GM21528 (cell line): ENCODE data around the gene ARIH1.

ENCODE experiments used
- ATAC-seq: cut with Tn5 transposase; IDR thresholded peaks from one replicate; pipeline ENCODE4 v1.9.1; 2021; ENCODE audit warnings: mild to moderate bottlenecking, moderate library complexity; ENCODE audit not compliant: unreplicated experiment, low FRiP score

ARIH1 gene

GRCh38 chr15:72534523-72534922 lies 60.4 kb downstream of the ARIH1 start:
- ATAC-seq = no peak

DNA sequence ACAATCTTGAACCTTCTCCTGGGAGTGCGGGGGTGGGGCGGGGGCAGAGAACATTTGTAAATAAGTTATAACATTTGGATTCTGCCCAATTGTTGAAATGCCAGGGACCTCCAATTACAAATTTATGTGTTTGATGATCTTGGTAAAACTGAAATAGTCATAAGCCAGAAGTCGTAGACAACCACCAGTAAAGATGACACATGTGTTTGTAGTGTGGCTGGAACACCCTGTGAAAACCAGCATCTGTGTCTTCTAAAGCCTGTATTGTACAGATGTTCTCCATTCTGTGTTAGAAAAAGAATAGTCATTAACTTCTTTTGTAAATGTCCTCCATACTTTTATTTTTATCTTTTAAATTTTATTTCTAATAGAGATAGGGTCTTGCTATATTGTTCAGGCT lies 61.8 kb downstream of the ARIH1 start:
- no peak for ATAC-seq

DNA sequence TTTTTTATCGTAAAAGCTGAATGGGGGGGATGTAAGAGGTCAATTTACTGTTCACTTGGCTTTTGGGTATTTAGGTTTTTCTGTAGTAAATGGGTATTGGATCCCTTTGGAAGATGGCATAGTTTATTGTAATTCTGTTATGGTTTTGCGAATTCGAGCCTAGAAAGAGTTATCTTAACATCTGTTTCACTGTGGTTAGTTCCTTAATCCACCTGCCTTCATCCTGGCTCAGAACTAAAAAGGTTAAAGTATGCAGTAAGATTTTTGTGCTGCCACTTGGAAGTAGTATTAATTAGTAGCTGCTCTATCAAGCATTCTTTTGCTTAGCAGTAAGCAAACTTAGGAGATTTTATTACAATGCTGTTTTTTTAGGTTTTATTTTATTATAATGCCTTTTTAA lies 62.4 kb downstream of the ARIH1 start:
- no peak for ATAC-seq

- ATAC-seq = no peak
Observed at GRCh38 chr15:72538931-72539330, 64.8 kb downstream of the ARIH1 start.

GRCh38 chr15:72540606-72541237 lies 66.6 kb downstream of the ARIH1 start:
- no peak for ATAC-seq

- no peak for ATAC-seq
Observed at GRCh38 chr15:72541674-72542073, 67.5 kb downstream of the ARIH1 start.

GRCh38 chr15:72545156-72545555 lies 71.0 kb downstream of the ARIH1 start:
- ATAC-seq = no peak

DNA sequence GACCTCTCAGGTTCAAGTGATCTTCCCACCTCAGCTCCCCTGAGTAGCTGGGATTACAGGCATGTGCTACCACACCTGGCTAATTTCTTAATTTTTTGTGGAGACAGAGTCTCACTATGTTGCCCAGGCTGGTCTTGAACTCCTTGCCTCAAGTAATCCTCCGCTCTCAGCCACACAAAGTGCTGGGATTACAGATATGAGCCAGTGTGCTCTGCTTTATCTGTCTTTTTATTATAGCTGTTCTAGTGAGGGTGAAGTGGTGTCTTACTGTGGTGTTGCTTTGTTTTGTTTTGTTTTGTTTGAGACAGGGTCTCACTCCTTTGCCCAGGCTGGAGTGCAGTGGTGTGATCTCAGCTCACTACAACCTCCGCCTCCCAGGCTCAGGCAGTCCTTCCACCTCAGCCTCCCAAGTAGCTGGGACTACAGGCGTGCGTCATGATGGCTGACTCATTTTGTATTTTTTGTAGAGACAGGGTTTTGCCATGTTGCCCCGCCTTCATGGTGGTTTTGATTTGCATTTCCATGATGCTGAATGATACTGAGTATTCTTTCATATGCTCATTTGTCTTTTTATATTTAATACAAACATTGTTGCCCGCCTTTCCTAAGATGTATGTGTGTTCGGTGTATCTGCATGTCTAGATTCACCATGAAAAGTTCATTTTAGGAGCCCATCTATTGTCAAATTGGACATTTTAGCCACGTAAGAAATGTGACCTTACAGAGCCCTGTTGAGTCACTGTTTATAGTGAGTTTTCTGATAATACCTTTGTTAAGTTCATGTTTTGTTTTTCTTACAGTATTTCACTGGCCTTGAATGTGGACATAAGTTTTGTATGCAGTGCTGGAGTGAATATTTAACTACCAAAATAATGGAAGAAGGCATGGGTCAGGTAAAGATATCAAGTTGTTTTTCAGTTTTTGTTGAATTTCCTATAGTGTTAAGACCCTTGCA lies 80.6 kb downstream of the ARIH1 start:
- no peak for ATAC-seq

DNA sequence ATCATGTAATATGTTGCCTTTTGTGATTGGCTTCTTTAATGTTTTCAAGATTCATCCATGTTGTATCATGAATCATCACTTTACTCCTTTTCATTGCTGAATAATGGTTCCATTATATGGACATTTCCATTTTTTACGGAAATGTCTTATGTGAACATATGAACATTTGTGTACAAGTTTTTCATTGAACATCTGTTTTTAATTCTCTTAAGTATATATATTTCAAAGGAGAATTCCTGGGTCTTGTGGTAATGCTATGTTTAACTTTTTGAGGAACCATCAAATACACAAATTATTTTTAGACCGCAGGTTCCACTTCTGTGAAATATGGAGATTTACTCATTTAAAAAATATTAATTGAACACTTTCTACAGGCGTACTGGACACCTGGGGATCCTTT lies 85.7 kb downstream of the ARIH1 start:
- ATAC-seq = no peak

DNA sequence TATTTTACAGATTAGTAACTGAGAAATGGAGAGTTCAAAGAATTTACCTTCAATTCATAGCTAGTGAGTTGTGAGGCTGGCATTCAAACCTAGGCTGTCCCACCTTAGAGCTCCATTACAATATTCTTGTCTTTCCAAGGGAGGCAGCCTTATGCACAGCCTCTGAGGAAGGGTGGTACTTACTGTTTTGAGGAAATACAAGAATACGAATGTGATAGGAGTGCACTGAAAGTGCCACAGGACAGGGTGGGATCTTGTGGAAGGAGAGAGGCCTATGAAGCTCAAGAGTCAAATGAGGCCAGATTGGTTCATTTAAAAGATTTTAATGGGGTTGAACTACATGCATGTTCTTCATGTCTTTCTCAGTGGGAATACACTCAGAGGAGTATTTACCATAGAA lies 86.3 kb downstream of the ARIH1 start:
- ATAC-seq = no peak

GRCh38 chr15:72562386-72562785 lies 88.3 kb downstream of the ARIH1 start:
- no peak for ATAC-seq

DNA sequence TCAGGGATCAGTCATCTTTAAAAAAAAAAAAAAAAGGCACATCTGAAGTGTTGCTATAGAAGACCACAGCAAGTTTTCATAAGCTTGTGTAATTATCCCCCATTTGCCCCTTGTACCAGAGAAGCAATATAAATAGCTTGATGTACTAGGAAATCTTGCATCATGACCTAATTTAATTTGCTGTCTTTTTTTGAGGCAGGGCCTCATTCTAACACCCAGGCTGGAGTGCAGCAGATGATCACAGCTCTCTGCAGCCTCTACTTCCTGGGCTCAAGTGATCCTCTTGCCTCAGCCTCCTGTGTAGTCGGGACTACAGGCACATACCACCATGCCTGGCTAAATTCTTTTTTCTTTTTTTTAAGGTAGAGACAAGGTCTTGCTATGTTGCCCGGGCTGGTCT lies 88.7 kb downstream of the ARIH1 start:
- ATAC-seq = no peak

DNA sequence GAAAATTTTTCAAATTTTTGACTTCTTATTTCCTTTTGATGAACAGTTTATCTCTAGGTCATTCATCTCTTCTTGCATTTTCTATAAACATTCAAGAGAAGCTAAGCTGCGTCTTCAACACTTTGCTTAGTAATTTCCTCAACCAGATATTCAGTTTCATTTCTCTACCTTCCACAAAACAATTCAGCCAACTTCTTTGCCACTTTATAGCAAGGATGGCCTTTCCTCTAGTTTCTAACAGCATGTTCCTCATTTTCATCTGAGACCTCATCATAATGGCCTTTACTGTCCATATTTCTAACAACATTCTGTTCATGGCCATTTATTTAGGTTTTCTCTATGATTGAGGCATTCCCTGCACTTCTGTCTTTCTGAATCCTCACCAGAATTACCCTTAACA lies 90.0 kb downstream of the ARIH1 start:
- ATAC-seq = no peak

DNA sequence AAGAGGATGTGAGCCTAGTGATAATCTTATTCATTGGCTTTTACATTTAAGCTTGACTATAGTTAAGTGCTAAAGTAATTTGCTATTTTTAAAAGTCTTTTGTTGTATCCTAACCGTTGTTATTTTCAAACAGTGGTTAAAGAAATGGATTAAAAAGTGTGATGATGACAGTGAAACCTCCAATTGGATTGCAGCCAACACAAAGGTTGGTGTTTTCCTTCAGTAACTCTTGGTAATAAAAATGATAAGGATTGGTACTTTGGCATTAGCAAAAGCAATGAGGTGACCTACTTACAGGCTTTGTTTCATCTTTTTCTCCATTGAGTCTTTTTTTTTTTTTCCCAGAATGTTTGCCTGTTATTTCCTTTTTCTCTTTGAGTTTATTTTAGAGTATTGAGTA lies 92.8 kb downstream of the ARIH1 start:
- no peak for ATAC-seq

DNA sequence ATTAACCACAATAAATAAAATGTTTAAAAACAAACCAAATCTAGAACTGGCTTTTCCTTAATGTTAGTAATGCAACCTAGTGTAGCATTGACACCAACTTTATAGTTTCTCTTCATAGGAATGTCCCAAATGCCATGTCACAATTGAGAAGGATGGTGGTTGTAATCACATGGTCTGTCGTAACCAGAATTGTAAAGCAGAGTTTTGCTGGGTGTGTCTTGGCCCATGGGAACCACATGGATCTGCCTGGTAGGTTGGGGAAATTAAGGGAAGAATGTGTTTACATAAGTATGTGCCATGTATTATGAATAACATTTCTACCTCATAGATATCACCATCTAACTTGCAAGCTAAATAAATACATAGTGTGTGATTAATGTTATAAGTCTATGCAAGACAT lies 95.9 kb downstream of the ARIH1 start:
- ATAC-seq = no peak

DNA sequence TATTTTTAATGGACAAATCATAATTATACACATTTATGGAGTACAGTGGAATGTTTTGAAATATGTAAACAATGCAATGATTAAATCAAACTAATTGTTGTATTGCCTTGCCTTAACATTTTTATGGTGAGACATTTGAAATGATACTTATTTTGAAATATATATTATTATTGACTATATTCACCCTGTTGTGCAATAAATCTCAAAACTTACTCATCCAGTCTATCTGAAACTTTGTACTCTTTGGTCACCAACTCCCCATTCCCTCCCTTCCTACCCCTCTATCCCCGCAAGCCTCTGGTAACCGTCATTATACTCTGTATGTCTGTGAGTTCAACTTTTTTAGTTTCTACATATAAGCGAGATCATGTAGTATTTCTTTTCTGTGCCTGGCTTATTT lies 105.7 kb downstream of the ARIH1 start:
- ATAC-seq = no peak

DNA sequence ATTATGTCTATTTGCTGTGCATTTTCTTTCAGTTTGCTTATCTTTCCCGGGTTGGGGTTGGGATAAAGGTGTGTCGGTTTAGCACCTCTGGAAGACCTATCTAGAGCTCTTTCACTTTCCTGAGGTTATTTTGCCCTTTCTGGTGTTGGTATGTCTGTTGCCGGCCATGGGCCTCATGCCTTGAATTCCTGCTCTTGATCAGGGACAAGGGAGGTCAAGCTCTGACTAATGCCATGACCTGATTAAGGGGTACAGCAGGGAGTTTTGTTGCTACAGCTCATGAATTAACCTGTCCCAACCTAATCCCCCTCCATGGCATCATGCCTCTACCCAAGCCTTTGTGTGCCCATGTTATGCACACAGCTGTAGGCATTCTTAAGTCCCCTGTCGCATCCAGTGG lies 109.9 kb downstream of the ARIH1 start:
- ATAC-seq = no peak

DNA sequence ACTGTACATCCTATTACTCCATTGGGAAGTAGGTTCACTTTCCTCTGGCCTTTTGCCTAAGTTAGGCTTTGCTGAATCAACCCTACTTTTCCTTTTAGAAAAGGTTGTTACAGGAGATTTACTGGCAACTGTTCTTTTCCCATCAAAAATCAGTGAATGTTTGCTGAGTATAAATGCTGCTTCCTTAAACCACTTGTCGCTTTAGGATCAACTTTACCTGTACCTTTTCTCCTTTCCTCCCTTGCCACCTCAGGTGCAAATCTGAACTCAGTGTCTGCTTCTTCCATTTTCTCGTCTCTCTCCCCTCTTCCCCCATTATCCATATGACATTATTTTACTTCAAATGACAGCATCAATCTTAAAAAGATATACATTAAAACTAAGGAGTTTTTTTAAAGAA lies 110.9 kb downstream of the ARIH1 start:
- no peak for ATAC-seq

GRCh38 chr15:72585476-72586058 lies 111.4 kb downstream of the ARIH1 start:
- no peak for ATAC-seq

- ATAC-seq = no peak
Observed at GRCh38 chr15:72588096-72588495, 114.0 kb downstream of the ARIH1 start.

GRCh38 chr15:72590427-72590826 lies 116.3 kb downstream of the ARIH1 start:
- no peak for ATAC-seq

- ATAC-seq = no peak
Observed at GRCh38 chr15:72591361-72591760, 117.2 kb downstream of the ARIH1 start.
